IMR-90 (cell line): ENCODE measurements around the gene SLC16A7. TPM values are rescaled to one million over a fixed set of nuclear protein-coding genes. Genes with fewer than 3 reads are reported as not detected.

Experiments
- ATAC-seq: fragments of 200-7000 bp; cut with Tn5 transposase; 2 replicates; pipeline ENCODE4 v1.9.1; 2020; ENCODE audit warnings: low read depth, mild to moderate bottlenecking, moderate library complexity
- BruUV-seq: library from RNA; stranded (reverse); fragments of 400-500 nt; replicated peaks from 2 replicates; lab custom pipeline; 2021; lab: Mats Ljungman, UMichigan
- CTCF ChIA-PET: fragments of 300-600 bp; formaldehyde crosslinking; extraction: SDS; loops from one replicate; lab custom pipeline; 2021; ENCODE audit warnings: antibody characterized with exemption; lab: Yijun Ruan, JAX
- POLR2A ChIA-PET: fragments of 300-600 bp; sonication (Branson Sonifier 250); formaldehyde crosslinking; loops from one replicate; lab custom pipeline; 2022; ENCODE audit warnings: antibody characterized with exemption; ENCODE audit not compliant: unreplicated experiment; lab: Charles Lee
- DNase-seq: peaks from one replicate; pipeline ENCODE4 v3.0.0; 2013
- H2AFZ ChIP-seq: replicated peaks from 2 replicates; pipeline ENCODE3; 2013; ENCODE audit warnings: low read length, mild to moderate bottlenecking; ENCODE audit not compliant: poor library complexity
- H2AK5ac ChIP-seq: 2 replicates; pipeline ENCODE4 v1.6.1; 2013; ENCODE audit warnings: low read depth, low read length, inconsistent platforms
- H2AK9ac ChIP-seq: replicated peaks from 2 replicates; pipeline ENCODE3; 2013; ENCODE audit warnings: mild to moderate bottlenecking, low read depth, low read length, moderate library complexity; ENCODE audit not compliant: poor library complexity
- H2BK120ac ChIP-seq: 2 replicates; pipeline ENCODE4 v1.6.1; 2013; ENCODE audit warnings: low read depth, low read length, inconsistent platforms
- H2BK15ac ChIP-seq: 3 replicates; pipeline ENCODE4 v1.6.1; 2013; ENCODE audit warnings: low read depth, low read length, inconsistent platforms
- H2BK20ac ChIP-seq: 2 replicates; pipeline ENCODE4 v1.6.1; 2013; ENCODE audit warnings: low read depth, mild to moderate bottlenecking, inconsistent platforms, low read length, moderate library complexity
- H2BK5ac ChIP-seq: 2 replicates; pipeline ENCODE4 v1.6.1; 2013; ENCODE audit warnings: mild to moderate bottlenecking, low read depth, low read length, inconsistent platforms; ENCODE audit not compliant: poor library complexity, severe bottlenecking
- H3K14ac ChIP-seq: replicated peaks from 2 replicates; pipeline ENCODE4 v1.6.1; 2013; ENCODE audit warnings: low read depth, low read length, inconsistent platforms
- H3K18ac ChIP-seq: 2 replicates; pipeline ENCODE4 v1.6.1; 2013; ENCODE audit warnings: low read depth, low read length, control low read depth
- H3K23ac ChIP-seq: 2 replicates; pipeline ENCODE4 v1.6.1; 2013; ENCODE audit warnings: low read depth, low read length, inconsistent platforms
- H3K27ac ChIP-seq: 2 replicates; pipeline ENCODE4 v1.5.1; 2013; ENCODE audit warnings: mild to moderate bottlenecking, control low read depth, low read length; ENCODE audit not compliant: insufficient read depth
- H3K27me3 ChIP-seq: 2 replicates; pipeline ENCODE4 v1.6.1; 2013; ENCODE audit warnings: low read length; ENCODE audit not compliant: control insufficient read depth, insufficient read depth
- H3K36me3 ChIP-seq: 2 replicates; pipeline ENCODE4 v1.6.1; 2013; ENCODE audit warnings: low read length, mixed read lengths; ENCODE audit not compliant: control insufficient read depth, insufficient read depth
- H3K4ac ChIP-seq: 2 replicates; pipeline ENCODE4 v1.6.1; 2013; ENCODE audit warnings: low read depth, low read length, inconsistent platforms
- H3K4me1 ChIP-seq: 2 replicates; pipeline ENCODE4 v1.6.1; 2013; ENCODE audit warnings: low read length, mixed read lengths; ENCODE audit not compliant: control insufficient read depth, insufficient read depth
- H3K4me2 ChIP-seq: 2 replicates; pipeline ENCODE4 v1.6.1; 2013; ENCODE audit warnings: low read depth, mild to moderate bottlenecking, control low read depth, low read length, moderate library complexity
- H3K4me3 ChIP-seq: 2 replicates; pipeline ENCODE4 v1.5.1; 2013; ENCODE audit warnings: low read depth, mild to moderate bottlenecking, control low read depth, low read length, moderate library complexity; ENCODE audit not compliant: insufficient read depth
- H3K56ac ChIP-seq: 2 replicates; pipeline ENCODE4 v1.6.1; 2013; ENCODE audit warnings: low read length, inconsistent platforms; ENCODE audit not compliant: insufficient read depth; ENCODE audit errors: extremely low read depth
- H3K79me1 ChIP-seq, 2 experiments: 2 replicates each; pipeline ENCODE4 v1.6.1; 2013; ENCODE audit warnings: low read length in 2 of 2, inconsistent platforms in 1 of 2, low read depth in 1 of 2
- H3K9ac ChIP-seq: 2 replicates; pipeline ENCODE4 v1.6.1; 2013; ENCODE audit warnings: low read depth, low read length, control low read depth
- H3K9me1 ChIP-seq: 2 replicates; pipeline ENCODE4 v1.6.1; 2013; ENCODE audit warnings: low read length, inconsistent platforms; ENCODE audit not compliant: insufficient read depth
- H3K9me3 ChIP-seq: 2 replicates; pipeline ENCODE4 v1.6.1; 2013; ENCODE audit warnings: low read length; ENCODE audit not compliant: control insufficient read depth, insufficient read depth
- H4K20me1 ChIP-seq: 2 replicates; pipeline ENCODE4 v1.6.1; 2013; ENCODE audit warnings: low read length, inconsistent platforms; ENCODE audit not compliant: insufficient read depth
- H4K5ac ChIP-seq: 2 replicates; pipeline ENCODE4 v1.6.1; 2013; ENCODE audit warnings: mild to moderate bottlenecking, low read depth, low read length, control low read depth
- H4K8ac ChIP-seq, 2 experiments: 2 replicates each; pipeline ENCODE4 v1.6.1; 2013; ENCODE audit warnings: low read depth in 2 of 2, low read length in 2 of 2, control low read depth in 1 of 2, inconsistent platforms in 1 of 2
- H4K91ac ChIP-seq: 2 replicates; pipeline ENCODE4 v1.6.1; 2013; ENCODE audit warnings: low read depth, low read length, inconsistent platforms; ENCODE audit not compliant: insufficient read depth
- ELK1 ChIP-seq: fragments of 150-350 bp; IDR thresholded peaks from 2 replicates; pipeline ENCODE4 v1.6.1; 2016; ENCODE audit warnings: low read depth, mild to moderate bottlenecking, low read length, moderate library complexity, borderline replicate concordance
- MAFK ChIP-seq: IDR thresholded peaks from 2 replicates; pipeline ENCODE4 v1.6.1; 2012; ENCODE audit warnings: low read depth, low read length, improper control_type of control experiment
- whole genome bisulfite sequencing, 2 experiments: methylation state at CpG; one replicate each; pipeline versions ENCODE4 v1.1.5 to v1.1.7; 2013; ENCODE audit warnings: missing lambda C conversion rate in 2 of 2; ENCODE audit not compliant: insufficient read length in 1 of 2; ENCODE audit errors: extremely low coverage in 2 of 2; 5-methylcytosine and 5-hydroxymethylcytosine counted together
- dilution Hi-C: fragments of 300-500 bp; cut with HindIII; formaldehyde crosslinking; loops from one replicate; pipeline ENCODE4 v1.14.3; 2018; ENCODE audit warnings: low sequenced_read_pairs; ENCODE audit not compliant: unreplicated experiment
- in situ Hi-C: fragments of 300-500 bp; cut with MboI; formaldehyde crosslinking; loops from 3 replicates; pipeline ENCODE4 v1.14.3; 2019; ENCODE audit warnings: low sequenced_read_pairs, inconsistent platforms, mixed read lengths
- intact Hi-C: fragments of 100-400 bp; cut with micrococcal nuclease; formaldehyde crosslinking; loops from 2 replicates; pipeline ENCODE4 v1.10.0; 2022
- polyA plus RNA-seq, 3 experiments: library from polyadenylated mRNA; depleted of rRNA; stranded (reverse); fragments of >200 nt; gene quantifications; 2 replicates each; pipeline ENCODE4 v1.2.3, GENCODE V29; 2012; ENCODE audit warnings: low replicate concordance in 1 of 3
- total RNA-seq: library from RNA; depleted of rRNA; stranded (reverse); fragments of >200 nt; gene quantifications from 2 replicates; pipeline ENCODE4 v1.2.3, GENCODE V29; 2012

The SLC16A7 gene
- total and polyA plus RNA-seq, 2 of the 4 experiments (the other 2 are of a cell fraction), result 2.6 to 21.5 TPM

- Histone ChIP-seq H3K79me1 (no peaks in the 10 kb centered on the region), H3K56ac (no peak overlapping the region; the same call in 1 of the 2 replicates), H3K27ac (no peak overlapping the region), H2AFZ (no peak overlapping the region), H4K5ac (no peak overlapping the region), H3K4ac (no peak overlapping the region), H3K4me1 (peaks cover 2% of the 10 kb centered on the region), H3K27me3 (no peaks in the 10 kb centered on the region), H3K4me3 (no peak overlapping the region), H3K36me3 (no peaks in the 10 kb centered on the region), H2AK5ac (no peak overlapping the region), H3K9me1 (no peaks in the 10 kb centered on the region), H4K20me1 (no peaks in the 10 kb centered on the region), H2BK120ac (no peak overlapping the region), H3K23ac (no peak overlapping the region), H3K9ac (no peak overlapping the region), H3K14ac (no peak overlapping the region), H4K91ac (no peak overlapping the region), H2BK20ac (no peak overlapping the region), H2BK15ac (no peak overlapping the region), H3K9me3 (no peaks in the 10 kb centered on the region), H4K8ac (no peak overlapping the region), H2AK9ac (no peak overlapping the region), H2BK5ac (no peak overlapping the region), H3K4me2 (no peak overlapping the region), H3K18ac (no peak overlapping the region)
- WGBS, 2 experiments, result no CpG with 5 or more reads among the region's 2 CpGs
- dilution Hi-C loops, result no loop called here
- TF ChIP-seq ELK1 (no peak), MAFK (peak; percentile 62)
- CTCF ChIA-PET, result interaction anchor here (1.0 to 1.5 kb wide), 2 partner anchors 10 to 23 kb away, joined by 3 read pairs; no protein-coding TSS in a partner anchor
- in situ Hi-C loops, result no loop called here
- ATAC-seq, result no peak
- BruUV-seq, result no TSS peak
- POLR2A ChIA-PET, result no interaction called here
- intact Hi-C loops, result loop anchor here (2.0 kb wide), 1 partner anchor 16 kb away; no protein-coding TSS in a partner anchor
- DNase-seq, result no peak
Observed at GRCh38 chr12:59660921-59661597, 65.2 kb downstream of the SLC16A7 start.
